Right lung (tissue), 5 donors: Measurements from ENCODE around the gene ARFGAP3. TPM values are rescaled to one million over a fixed set of nuclear protein-coding genes. Genes with fewer than 3 reads are reported as not detected.

Source experiments
- DNase-seq, 2 donors: peaks; one replicate each; pipeline ENCODE4 v3.0.0-alpha.2; 2013
- polyA plus RNA-seq, 5 donors: library from polyadenylated mRNA; unstranded; fragments of 120-200 nt; gene quantifications; one replicate each; pipeline versions ENCODE4 v1.2.1 to v1.2.3, GENCODE V29; 2013; ENCODE audit warnings: inconsistent platforms in 1 of 5, low replicate concordance in 1 of 5; ENCODE audit not compliant: insufficient read length in 5 of 5, insufficient read depth in 1 of 5

The ARFGAP3 gene
- polyA plus RNA-seq, 5 donors: 45.8 to 56.5 (median 50.8) TPM

- no peak for DNase-seq
Measured at GRCh38 chr22:42887120-42887519, 30.0 kb upstream of the ARFGAP3 start.

GRCh38 chr22:42885446-42885845 is 28.4 kb upstream of the ARFGAP3 start:
- DNase-seq: no peak

GRCh38 chr22:42884616-42885375 is 27.7 kb upstream of the ARFGAP3 start:
- no peak for DNase-seq

GRCh38 chr22:42883970-42884369 is 26.9 kb upstream of the ARFGAP3 start:
- DNase-seq: no peak

GRCh38 chr22:42883121-42883520 is 26.0 kb upstream of the ARFGAP3 start:
- DNase-seq: no peak

- DNase-seq: no peak
Measured at GRCh38 chr22:42881982-42882656, 25.0 kb upstream of the ARFGAP3 start.

GRCh38 chr22:42881298-42881697 is 24.2 kb upstream of the ARFGAP3 start:
- DNase-seq: no peak

GRCh38 chr22:42880815-42881214 is 23.7 kb upstream of the ARFGAP3 start:
- DNase-seq: no peak

- no peak for DNase-seq
Measured at GRCh38 chr22:42879371-42880021, 22.4 kb upstream of the ARFGAP3 start.

GRCh38 chr22:42878561-42879305 is 21.7 kb upstream of the ARFGAP3 start:
- no peak for DNase-seq

GRCh38 chr22:42877597-42878340 is 20.7 kb upstream of the ARFGAP3 start:
- no peak for DNase-seq

GRCh38 chr22:42877158-42877557 is 20.1 kb upstream of the ARFGAP3 start:
- DNase-seq: no peak

GRCh38 chr22:42876041-42876440 is 19.0 kb upstream of the ARFGAP3 start:
- DNase-seq: no peak

GRCh38 chr22:42874010-42874409 is 16.9 kb upstream of the ARFGAP3 start:
- no peak for DNase-seq

GRCh38 chr22:42873356-42873755 is 16.3 kb upstream of the ARFGAP3 start:
- no peak for DNase-seq

- DNase-seq: no peak
Measured at GRCh38 chr22:42872821-42873220, 15.7 kb upstream of the ARFGAP3 start.

- DNase-seq: no peak
Measured at GRCh38 chr22:42871146-42872050, 14.3 kb upstream of the ARFGAP3 start.

GRCh38 chr22:42869888-42870480 is 12.9 kb upstream of the ARFGAP3 start:
- DNase-seq: no peak

- no peak for DNase-seq
Measured at GRCh38 chr22:42869463-42869862, 12.4 kb upstream of the ARFGAP3 start.

GRCh38 chr22:42868751-42869251 is 11.7 kb upstream of the ARFGAP3 start:
- no peak for DNase-seq
